ENCODE results near the gene ADGRV1. TPM values are rescaled to one million over a fixed set of nuclear protein-coding genes. Genes with fewer than 3 reads are reported as not detected.
"Not testable (repeated sequence)": the region's sequence is repeated elsewhere in the genome, so short reads cannot be mapped to it uniquely, and the experiment has no call there.

Gene ADGRV1
- total RNA-seq, 1 experiment from 2014 or later, result 6.8 TPM

- TF ChIP-seq EZH2 (IDR thresholded peaks at IDR 0.05; ENCODE audit: borderline replicate concordance, low read depth, low read length, poor library complexity, severe bottlenecking) (no peak), CTCF (conservative IDR thresholded peaks at IDR 0.05; ENCODE audit: low read depth, low read length) (no peak)
- no peak overlapping the region for H3K4me3 ChIP-seq (ENCODE audit: low read depth, low read length, poor library complexity, severe bottlenecking)
- ChIA-PET POLR2A (ENCODE audit: low non-redundant PET) (no interaction called here), CTCF (no interaction called here)
- intact Hi-C loops (cut with micrococcal nuclease; ENCODE audit: unreplicated experiment), result no loop called here
- peaks cover 5% of the 10 kb centered on the region for H3K9me3 ChIP-seq (ENCODE audit: low read depth, low read length, poor library complexity, severe bottlenecking)
- no peak for DNase-seq (ENCODE audit: low spot score)
- H3K27ac ChIP-seq (ENCODE audit: low read depth, low read length, poor library complexity, severe bottlenecking), result no peak overlapping the region
- H3K27me3 ChIP-seq (replicated peaks; ENCODE audit: insufficient read depth, low read depth, low read length, poor library complexity), result no peaks in the 10 kb centered on the region
- BruUV-seq (replicated peaks), result no TSS peak
- H3K36me3 ChIP-seq (ENCODE audit: insufficient read depth, low read length, poor library complexity, severe bottlenecking), result no peaks in the 10 kb centered on the region
- no peaks in the 10 kb centered on the region for H3K4me1 ChIP-seq (ENCODE audit: insufficient read depth, low read length, poor library complexity, severe bottlenecking)
These were observed 452.4 kb downstream of the ADGRV1 start for GRCh38 chr5:91011029-91011428.

- DNase-seq (ENCODE audit: low spot score); POLR2A ChIA-PET (ENCODE audit: low non-redundant PET); H3K4me3 ChIP-seq (ENCODE audit: low read depth, low read length, poor library complexity, severe bottlenecking); H3K36me3 ChIP-seq (ENCODE audit: insufficient read depth, low read length, poor library complexity, severe bottlenecking); CTCF ChIA-PET; H3K27ac ChIP-seq (ENCODE audit: low read depth, low read length, poor library complexity, severe bottlenecking); H3K27me3 ChIP-seq (replicated peaks; ENCODE audit: insufficient read depth, low read depth, low read length, poor library complexity); intact Hi-C loops (cut with micrococcal nuclease; ENCODE audit: unreplicated experiment); H3K9me3 ChIP-seq (ENCODE audit: low read depth, low read length, poor library complexity, severe bottlenecking); BruUV-seq (replicated peaks); H3K4me1 ChIP-seq (ENCODE audit: insufficient read depth, low read length, poor library complexity, severe bottlenecking): not testable (repeated sequence)
These were observed 454.3 kb downstream of the ADGRV1 start for GRCh38 chr5:91012867-91013266.

- POLR2A ChIA-PET (ENCODE audit: low non-redundant PET), result no interaction called here
- Histone ChIP-seq H3K27ac (ENCODE audit: low read depth, low read length, poor library complexity, severe bottlenecking) (no peak overlapping the region), H3K27me3 (replicated peaks; ENCODE audit: insufficient read depth, low read depth, low read length, poor library complexity) (no peaks in the 10 kb centered on the region), H3K36me3 (ENCODE audit: insufficient read depth, low read length, poor library complexity, severe bottlenecking) (no peaks in the 10 kb centered on the region), H3K9me3 (ENCODE audit: low read depth, low read length, poor library complexity, severe bottlenecking) (peaks cover 5% of the 10 kb centered on the region), H3K4me1 (ENCODE audit: insufficient read depth, low read length, poor library complexity, severe bottlenecking) (peaks cover under 1% of the 10 kb centered on the region), H3K4me3 (ENCODE audit: low read depth, low read length, poor library complexity, severe bottlenecking) (no peak overlapping the region)
- CTCF ChIA-PET, result no interaction called here
- BruUV-seq (replicated peaks), result no TSS peak
- TF ChIP-seq CTCF (conservative IDR thresholded peaks at IDR 0.05; ENCODE audit: low read depth, low read length) (no peak), EZH2 (IDR thresholded peaks at IDR 0.05; ENCODE audit: borderline replicate concordance, low read depth, low read length, poor library complexity, severe bottlenecking) (no peak)
- intact Hi-C loops (cut with micrococcal nuclease; ENCODE audit: unreplicated experiment), result no loop called here
- no peak for DNase-seq (ENCODE audit: low spot score)
These were observed 457.7 kb downstream of the ADGRV1 start for GRCh38 chr5:91016322-91016721.

GRCh38 chr5:91016954-91017700 is 458.5 kb downstream of the ADGRV1 start:
- intact Hi-C loops (cut with micrococcal nuclease; ENCODE audit: unreplicated experiment), result no loop called here
- H3K4me3 ChIP-seq (ENCODE audit: low read depth, low read length, poor library complexity, severe bottlenecking), result no peak overlapping the region
- ChIA-PET POLR2A (ENCODE audit: low non-redundant PET) (no interaction called here), CTCF (no interaction called here)
- H3K27me3 ChIP-seq (replicated peaks; ENCODE audit: insufficient read depth, low read depth, low read length, poor library complexity), result no peaks in the 10 kb centered on the region
- DNase-seq (ENCODE audit: low spot score), result no peak
- H3K9me3 ChIP-seq (ENCODE audit: low read depth, low read length, poor library complexity, severe bottlenecking), result peaks cover 5% of the 10 kb centered on the region
- H3K36me3 ChIP-seq (ENCODE audit: insufficient read depth, low read length, poor library complexity, severe bottlenecking), result no peaks in the 10 kb centered on the region
- no TSS peak for BruUV-seq (replicated peaks)
- H3K4me1 ChIP-seq (ENCODE audit: insufficient read depth, low read length, poor library complexity, severe bottlenecking), result peaks cover 6% of the 10 kb centered on the region
- H3K27ac ChIP-seq (ENCODE audit: low read depth, low read length, poor library complexity, severe bottlenecking), result no peak overlapping the region
- no peak for TF ChIP-seq CTCF (conservative IDR thresholded peaks at IDR 0.05; ENCODE audit: low read depth, low read length)
- TF ChIP-seq EZH2 (IDR thresholded peaks at IDR 0.05; ENCODE audit: borderline replicate concordance, low read depth, low read length, poor library complexity, severe bottlenecking), result no peak

Measured in A673 (cell line).